HG03039 (cell line): ENCODE results near the gene AP2B1.
A peak's percentile ranks its signal among the peaks of the same experiment; 100 is the strongest.
"Not testable (repeated sequence)": the region's sequence is repeated elsewhere in the genome, so short reads cannot be mapped to it uniquely, and the experiment has no call there.

ENCODE experiments used
- ATAC-seq: cut with Tn5 transposase; IDR thresholded peaks from one replicate; pipeline ENCODE4 v1.9.1; 2021; ENCODE audit warnings: mild to moderate bottlenecking, moderate library complexity; ENCODE audit not compliant: unreplicated experiment

The AP2B1 gene

GRCh38 chr17:35587074-35587961 lies at the start of gene AP2B1:
Gene AP2B1 (plus strand): TSS chr17:35587322. CDS start chr17:35594031, 6,709 bp downstream.
- peak; percentile 74 for ATAC-seq

GRCh38 chr17:35537601-35538141 lies 49.5 kb upstream of the AP2B1 start, which contains the start of gene SLFN12L:
Gene SLFN12L (minus strand): TSS chr17:35537678. CDS start chr17:35522364, 15,314 bp downstream.
- ATAC-seq = no peak

GRCh38 chr17:35539659-35540026 lies 47.5 kb upstream of the AP2B1 start:
- ATAC-seq = no peak

GRCh38 chr17:35540589-35541404 lies 46.3 kb upstream of the AP2B1 start:
- ATAC-seq = no peak

- ATAC-seq = no peak
These were observed 45.7 kb upstream of the AP2B1 start for GRCh38 chr17:35541434-35541833.

- no peak for ATAC-seq
These were observed 44.1 kb upstream of the AP2B1 start for GRCh38 chr17:35542990-35543389.

GRCh38 chr17:35543856-35544255 lies 43.3 kb upstream of the AP2B1 start:
- ATAC-seq = no peak

- no peak for ATAC-seq
These were observed 42.0 kb upstream of the AP2B1 start for GRCh38 chr17:35545150-35545549.

- no peak for ATAC-seq
These were observed 40.6 kb upstream of the AP2B1 start for GRCh38 chr17:35546487-35546886.

GRCh38 chr17:35548208-35548810 lies 38.8 kb upstream of the AP2B1 start:
- ATAC-seq = no peak

- no peak for ATAC-seq
These were observed 38.1 kb upstream of the AP2B1 start for GRCh38 chr17:35548978-35549377.

- no peak for ATAC-seq
These were observed 33.8 kb upstream of the AP2B1 start for GRCh38 chr17:35553310-35553709.

- no peak for ATAC-seq
These were observed 32.5 kb upstream of the AP2B1 start for GRCh38 chr17:35554668-35555067.

GRCh38 chr17:35555691-35556090 lies 31.4 kb upstream of the AP2B1 start:
- ATAC-seq = no peak

- ATAC-seq = no peak
These were observed 29.8 kb upstream of the AP2B1 start for GRCh38 chr17:35557353-35557752.

GRCh38 chr17:35559495-35560210 lies 27.5 kb upstream of the AP2B1 start:
- no peak for ATAC-seq

- no peak for ATAC-seq
These were observed 26.4 kb upstream of the AP2B1 start, which contains the start of gene SLFN14 for GRCh38 chr17:35560703-35561102. Gene SLFN14 (minus strand): TSS chr17:35560819. CDS start chr17:35558062, 2,757 bp downstream.

- not testable (repeated sequence) for ATAC-seq
These were observed 23.9 kb upstream of the AP2B1 start for GRCh38 chr17:35563181-35563580.

GRCh38 chr17:35566968-35567367 lies 20.2 kb upstream of the AP2B1 start:
- no peak for ATAC-seq

GRCh38 chr17:35568561-35568960 lies 18.6 kb upstream of the AP2B1 start:
- ATAC-seq = no peak
